RWPE2 (cell line): ENCODE data around the gene PEA15.

ENCODE experiments used
- ATAC-seq: fragments of 200-7000 bp; cut with Tn5 transposase; 3 replicates; pipeline ENCODE4 v1.9.1; 2021; ENCODE audit warnings: low read depth
- DNase-seq: peaks from one replicate; pipeline ENCODE4 v3.0.0-alpha.2; 2020; ENCODE audit warnings: low spot score
- H3K27ac ChIP-seq: fragments of 450-650 bp; 2 replicates; pipeline ENCODE4 v1.5.1; 2017; ENCODE audit warnings: mild to moderate bottlenecking; ENCODE audit not compliant: poor library complexity, severe bottlenecking
- H3K27me3 ChIP-seq: fragments of 250-450 bp; sonication (Bioruptor Pico); 2 replicates; pipeline ENCODE4 v1.5.1; 2021; ENCODE audit warnings: mild to moderate bottlenecking, moderate library complexity; ENCODE audit not compliant: insufficient read depth, poor library complexity, severe bottlenecking
- H3K36me3 ChIP-seq: fragments of 250-450 bp; sonication (Bioruptor Pico); 2 replicates; pipeline ENCODE4 v1.5.1; 2020; ENCODE audit warnings: low read depth, mild to moderate bottlenecking, moderate library complexity
- H3K4me1 ChIP-seq: fragments of 250-450 bp; sonication (Bioruptor Pico); 2 replicates; pipeline ENCODE4 v1.5.1; 2021; ENCODE audit warnings: mild to moderate bottlenecking, moderate library complexity; ENCODE audit not compliant: insufficient read depth, poor library complexity, severe bottlenecking
- H3K4me3 ChIP-seq: fragments of 250-450 bp; sonication (Bioruptor Pico); 2 replicates; pipeline ENCODE4 v1.5.1; 2021; ENCODE audit warnings: mild to moderate bottlenecking, moderate library complexity; ENCODE audit not compliant: severe bottlenecking
- H3K9me3 ChIP-seq: fragments of 250-450 bp; sonication (Bioruptor Pico); 2 replicates; pipeline ENCODE4 v1.5.1; 2021; ENCODE audit warnings: mild to moderate bottlenecking, moderate library complexity; ENCODE audit not compliant: severe bottlenecking
- CTCF ChIP-seq: fragments of 450-650 bp; IDR thresholded peaks from one replicate; pipeline ENCODE4 v1.5.1; 2017; ENCODE audit warnings: mild to moderate bottlenecking, moderate library complexity; ENCODE audit not compliant: poor library complexity, severe bottlenecking

The PEA15 gene

GRCh38 chr1:160178731-160179130, 26.5 kb upstream of the PEA15 start:
- Histone ChIP-seq H3K4me3 (no peak overlapping the region), H3K27ac (no peak overlapping the region), H3K9me3 (no peaks in the 10 kb centered on the region), H3K27me3 (no peaks in the 10 kb centered on the region), H3K36me3 (no peaks in the 10 kb centered on the region), H3K4me1 (no peaks in the 10 kb centered on the region)
- TF ChIP-seq CTCF: no peak
- no peak for DNase-seq
- no peak for ATAC-seq

GRCh38 chr1:160179336-160179735, 25.8 kb upstream of the PEA15 start:
- no peak overlapping the region for H3K4me3 ChIP-seq
- no peaks in the 10 kb centered on the region for H3K4me1 ChIP-seq
- no peak for DNase-seq
- H3K27ac ChIP-seq: no peak overlapping the region
- no peaks in the 10 kb centered on the region for H3K27me3 ChIP-seq
- ATAC-seq: no peak
- H3K36me3 ChIP-seq: no peaks in the 10 kb centered on the region
- TF ChIP-seq CTCF: no peak
- no peaks in the 10 kb centered on the region for H3K9me3 ChIP-seq

GRCh38 chr1:160186246-160186645, 18.9 kb upstream of the PEA15 start:
- Histone ChIP-seq H3K4me3 (no peak overlapping the region), H3K27ac (no peak overlapping the region), H3K36me3 (no peaks in the 10 kb centered on the region), H3K4me1 (no peaks in the 10 kb centered on the region), H3K27me3 (no peaks in the 10 kb centered on the region), H3K9me3 (no peaks in the 10 kb centered on the region)
- no peak for DNase-seq
- no peak for ATAC-seq
- no peak for TF ChIP-seq CTCF

GRCh38 chr1:160186729-160187128, 18.5 kb upstream of the PEA15 start:
- DNase-seq (no peak), ATAC-seq (no peak; the same call in 2 of the 3 replicates)
- H3K36me3 ChIP-seq: no peaks in the 10 kb centered on the region
- H3K27ac ChIP-seq: no peak overlapping the region
- H3K4me1 ChIP-seq: no peaks in the 10 kb centered on the region
- H3K9me3 ChIP-seq: no peaks in the 10 kb centered on the region
- TF ChIP-seq CTCF: no peak
- H3K4me3 ChIP-seq: no peak overlapping the region
- no peaks in the 10 kb centered on the region for H3K27me3 ChIP-seq

GRCh38 chr1:160187407-160187806, 17.8 kb upstream of the PEA15 start:
- H3K4me3 ChIP-seq: no peak overlapping the region
- no peaks in the 10 kb centered on the region for H3K36me3 ChIP-seq
- H3K4me1 ChIP-seq: no peaks in the 10 kb centered on the region
- no peak for ATAC-seq
- no peak overlapping the region for H3K27ac ChIP-seq
- H3K27me3 ChIP-seq: no peaks in the 10 kb centered on the region
- no peak for DNase-seq
- H3K9me3 ChIP-seq: no peaks in the 10 kb centered on the region
- TF ChIP-seq CTCF: no peak
